Measurements from ENCODE around the gene ENPP5. TPM values are rescaled to one million over a fixed set of nuclear protein-coding genes. Genes with fewer than 3 reads are reported as not detected.
"Not testable (repeated sequence)": the region's sequence is repeated elsewhere in the genome, so short reads cannot be mapped to it uniquely, and the experiment has no call there.

The ENPP5 gene
- polyA plus RNA-seq, 1 donor: 3.9 TPM

DNA sequence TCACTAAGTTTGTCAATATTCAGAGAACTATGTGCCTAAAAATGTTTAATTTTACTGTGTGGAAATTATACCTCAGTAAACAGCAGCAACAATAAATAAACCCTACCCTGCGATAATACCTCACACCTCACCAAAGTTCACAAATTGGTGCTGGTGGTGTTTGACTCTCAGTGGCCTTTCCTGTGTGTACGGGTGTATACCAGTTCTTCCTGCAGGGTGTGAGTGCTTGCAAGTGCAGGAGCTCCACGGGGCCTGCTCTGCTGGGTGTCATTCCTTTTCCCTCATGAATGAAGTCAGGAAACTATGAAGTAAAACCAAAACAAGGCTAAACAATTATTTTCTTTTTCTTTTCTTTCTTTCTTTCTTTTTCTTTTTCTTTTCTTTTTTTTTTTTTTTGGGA, 4.1 kb upstream of the ENPP5 start:
- no peak for DNase-seq

- no peak for DNase-seq
These were observed 1.4 kb upstream of the ENPP5 start for GRCh38 chr6:46172176-46172575.

GRCh38 chr6:46160102-46160501, 10.7 kb downstream of the ENPP5 start:
- no peak for DNase-seq

GRCh38 chr6:46159229-46159628, 11.6 kb downstream of the ENPP5 start:
- no peak for DNase-seq

DNA sequence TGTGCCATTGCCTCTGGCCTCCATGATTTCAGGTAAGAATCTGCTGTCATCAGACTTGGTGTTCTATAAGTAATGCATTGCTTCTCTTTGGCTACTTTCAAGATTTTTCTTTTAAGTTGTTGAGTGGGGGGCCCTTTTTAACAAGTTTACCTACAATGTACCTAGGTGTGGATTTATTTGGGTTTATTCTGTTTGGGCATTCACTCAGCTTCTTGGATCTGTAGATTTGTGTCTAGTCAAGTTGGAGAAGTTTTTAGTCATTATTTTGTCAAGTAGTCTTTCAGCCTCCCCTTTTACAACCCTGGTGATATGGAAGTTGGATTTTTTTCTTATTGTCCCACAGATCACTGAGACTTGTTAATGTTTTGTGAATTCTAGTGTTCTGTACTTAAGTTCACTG, 14.1 kb downstream of the ENPP5 start:
- no peak for DNase-seq

DNA sequence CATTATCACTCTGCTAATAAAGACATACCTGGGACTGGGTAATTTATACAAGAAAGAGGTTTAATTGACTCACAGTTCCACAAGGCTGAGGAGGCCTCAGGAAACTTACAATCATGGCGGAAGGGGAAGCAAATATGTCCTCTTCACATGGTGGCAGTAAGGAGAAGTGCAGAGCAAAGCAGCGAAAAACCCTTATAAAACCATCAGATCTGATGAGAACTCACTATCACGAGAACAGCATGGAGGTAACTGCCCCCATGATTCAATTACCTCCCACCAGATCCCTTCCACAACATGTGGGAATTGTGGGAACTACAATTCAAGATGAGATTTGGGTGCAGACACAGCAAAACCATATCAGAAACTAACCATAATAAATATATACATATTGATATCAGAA, 21.7 kb downstream of the ENPP5 start:
- not testable (repeated sequence) for DNase-seq

GRCh38 chr6:46144270-46144669, 26.5 kb downstream of the ENPP5 start:
- DNase-seq: no peak

DNA sequence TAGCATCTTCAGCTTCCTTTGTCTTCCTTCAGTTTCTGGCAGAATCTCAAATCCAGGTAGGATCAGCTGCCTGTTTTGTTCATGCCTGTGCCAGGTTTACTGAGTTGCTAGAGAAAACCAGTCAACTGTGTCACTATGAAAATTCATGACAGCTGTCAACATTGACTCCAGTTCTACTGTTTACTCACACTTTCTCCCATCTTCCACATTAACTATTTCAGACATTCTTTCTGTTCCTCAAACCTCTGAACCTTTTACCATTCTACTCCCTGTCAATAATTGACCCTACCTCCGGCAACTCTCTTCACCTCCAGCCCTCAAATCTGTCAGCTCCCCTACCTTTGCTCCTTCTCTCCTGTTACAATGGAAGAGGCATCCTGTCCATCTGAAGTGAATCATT, 32.5 kb downstream of the ENPP5 start:
- no peak for DNase-seq

GRCh38 chr6:46137387-46137786, 33.4 kb downstream of the ENPP5 start:
- no peak for DNase-seq

GRCh38 chr6:46136831-46137230, 33.9 kb downstream of the ENPP5 start:
- no peak for DNase-seq

DNA sequence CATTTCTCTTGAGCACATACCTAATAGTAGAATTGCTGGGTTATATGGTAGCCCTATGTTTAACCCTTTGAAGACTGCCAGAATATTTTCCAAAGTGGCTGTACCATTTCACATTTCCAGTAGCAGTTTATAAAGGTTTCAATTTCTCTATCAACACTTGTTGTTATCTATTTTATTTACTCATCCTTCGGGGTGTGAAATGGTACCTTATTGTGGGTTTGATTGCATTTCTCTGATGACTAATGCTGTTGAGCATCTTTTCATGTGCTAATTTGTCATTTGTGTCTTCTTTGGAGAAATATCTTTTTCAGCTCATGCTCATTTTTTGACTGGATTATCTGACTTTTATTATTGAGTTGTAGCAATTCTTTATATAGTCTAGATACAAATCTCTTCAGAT, 35.6 kb downstream of the ENPP5 start:
- no peak for DNase-seq

GRCh38 chr6:46134216-46134615, 36.6 kb downstream of the ENPP5 start:
- no peak for DNase-seq

DNA sequence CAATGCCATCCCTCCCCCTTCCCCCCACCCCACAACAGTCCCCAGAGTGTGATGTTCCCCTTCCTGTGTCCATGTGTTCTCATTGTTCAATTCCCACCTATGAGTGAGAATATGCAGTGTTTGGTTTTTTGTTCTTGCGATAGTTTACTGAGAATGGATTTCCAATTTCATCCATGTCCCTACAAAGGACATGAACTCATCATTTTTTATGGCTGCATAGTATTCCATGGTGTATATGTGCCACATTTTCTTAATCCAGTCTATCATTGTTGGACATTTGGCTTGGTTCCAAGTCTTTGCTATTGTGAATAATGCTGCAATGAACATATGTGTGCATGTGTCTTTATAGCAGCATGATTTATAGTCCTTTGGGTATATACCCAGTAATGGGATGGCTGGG, 39.5 kb downstream of the ENPP5 start:
- DNase-seq: not testable (repeated sequence)

GRCh38 chr6:46130666-46131065, 40.1 kb downstream of the ENPP5 start:
- no peak for DNase-seq

DNA sequence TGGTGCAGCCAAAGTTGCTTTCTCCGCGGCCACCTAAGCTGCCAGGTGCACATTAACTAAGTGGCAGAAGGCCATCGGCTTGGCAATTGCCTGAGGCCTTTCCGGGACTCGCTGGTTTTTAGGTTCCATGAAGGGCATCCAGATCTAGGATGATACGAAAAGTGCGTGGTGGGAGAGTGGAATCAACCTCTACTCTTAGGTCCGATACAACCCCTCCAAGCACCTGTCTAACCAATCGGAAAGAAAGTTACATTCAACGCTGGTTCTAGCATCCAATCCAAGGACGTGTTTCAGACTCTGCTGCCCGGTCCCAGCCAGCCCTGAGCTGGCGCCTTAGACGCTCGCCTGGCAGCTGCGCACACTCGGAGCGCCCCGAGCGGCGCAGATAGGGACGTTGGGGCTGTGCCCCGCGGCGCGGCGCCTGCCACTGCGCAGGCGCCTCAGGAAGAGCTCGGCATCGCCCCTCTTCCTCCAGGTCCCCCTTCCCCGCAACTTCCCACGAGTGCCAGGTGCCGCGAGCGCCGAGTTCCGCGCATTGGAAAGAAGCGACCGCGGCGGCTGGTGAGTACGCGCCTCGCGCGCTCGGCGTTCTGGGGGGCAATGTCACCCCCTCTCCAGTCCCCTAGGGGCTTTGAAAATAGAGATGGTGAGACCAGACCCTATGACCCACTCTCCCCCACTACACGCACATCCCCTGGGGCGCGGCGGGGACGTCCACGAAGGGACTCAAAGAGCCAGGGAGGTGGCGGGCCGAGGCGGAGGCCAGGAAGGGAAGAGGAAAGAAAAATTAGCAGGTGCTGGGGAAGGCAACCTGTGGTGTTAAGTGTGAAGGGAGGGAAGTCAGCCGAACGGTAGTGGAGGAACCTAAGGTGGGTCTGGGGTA, 40.9 kb downstream of the ENPP5 start, which contains the start of gene ENPP4:
Gene ENPP4, plus strand, starts transcription at position 361 of the 883 bp plus-strand sequence. CDS start 9,595 bp downstream, outside the sequence.
- peak; percentile 81 for DNase-seq

DNA sequence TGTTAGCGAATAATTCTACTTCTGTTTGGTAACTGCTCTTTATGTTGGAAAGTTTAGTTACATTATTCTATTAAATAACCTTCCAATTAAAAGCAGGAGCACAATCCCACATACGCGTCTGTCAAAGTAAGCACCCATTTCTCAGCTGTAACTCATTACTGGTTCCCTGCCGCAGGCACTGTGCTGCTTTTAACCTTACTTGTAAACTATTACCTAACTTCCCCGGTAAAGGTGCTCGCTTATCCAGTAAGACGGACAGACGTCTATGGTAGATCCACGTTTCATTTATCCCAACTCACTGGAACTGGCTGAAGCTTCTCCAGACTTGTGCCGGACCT, 41.5 kb downstream of the ENPP5 start:
- DNase-seq: no peak

GRCh38 chr6:46128476-46128875, 42.3 kb downstream of the ENPP5 start:
- DNase-seq: no peak

DNA sequence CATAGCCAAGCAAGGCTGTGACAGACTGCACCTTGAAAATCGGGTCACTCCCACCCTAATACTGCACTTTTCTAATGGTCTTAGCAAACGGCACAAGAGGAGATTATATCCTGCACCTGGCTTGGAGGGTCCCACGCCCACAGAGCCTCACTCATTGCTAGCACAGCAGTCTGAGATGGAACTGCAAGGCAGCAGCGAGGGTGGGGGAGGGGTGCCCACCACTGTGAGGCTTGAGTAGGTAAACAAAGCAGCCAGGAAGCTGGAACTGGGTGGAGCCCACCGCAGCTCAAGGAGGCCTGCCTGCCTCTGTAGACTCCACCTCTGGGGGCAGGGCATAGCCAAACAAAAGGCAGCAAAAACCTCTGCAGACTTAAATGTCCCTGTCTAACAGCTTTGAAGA, 51.1 kb downstream of the ENPP5 start:
- DNase-seq: not testable (repeated sequence)

DNA sequence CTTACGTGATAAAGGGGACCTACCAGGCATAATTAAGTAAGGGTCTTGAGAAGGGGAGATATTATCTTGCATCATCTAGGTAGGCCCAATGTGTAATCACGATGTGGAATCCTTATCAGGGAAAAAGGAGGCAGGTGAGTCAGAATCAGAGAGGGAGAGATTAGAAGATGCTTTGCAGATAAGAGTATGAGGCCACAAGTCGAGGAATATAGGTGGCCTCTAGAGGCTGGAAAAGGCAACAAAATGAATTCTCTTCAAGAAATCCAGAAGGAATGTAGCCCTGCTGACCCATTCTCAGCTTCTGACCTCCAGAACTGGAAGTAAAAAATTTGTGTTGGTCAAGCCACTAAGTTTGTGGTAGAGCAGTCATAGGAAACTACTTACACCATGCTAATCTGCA, 51.9 kb downstream of the ENPP5 start:
- no peak for DNase-seq

- DNase-seq: no peak
These were observed 52.6 kb downstream of the ENPP5 start for GRCh38 chr6:46118157-46118556.

DNA sequence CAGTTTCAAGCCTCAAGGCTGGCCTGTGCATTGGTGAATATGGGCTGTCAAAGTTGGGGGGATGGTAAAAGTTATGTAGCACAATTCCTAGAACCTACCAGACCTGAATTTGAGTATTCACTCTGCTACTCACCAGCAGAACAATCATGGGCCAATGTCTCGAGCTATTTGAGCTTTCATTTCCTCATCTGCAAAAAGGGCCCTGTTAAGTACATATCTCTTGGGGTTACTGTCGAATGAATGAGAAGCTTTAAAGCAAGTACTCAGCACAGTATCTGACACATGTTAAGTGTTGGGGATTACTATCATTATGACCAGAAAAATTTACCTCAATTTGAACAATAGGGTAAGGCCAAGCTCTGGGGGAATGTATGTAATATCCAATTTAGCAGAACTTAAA, 54.5 kb downstream of the ENPP5 start:
- DNase-seq: no peak

GRCh38 chr6:46115634-46116033, 55.1 kb downstream of the ENPP5 start:
- no peak for DNase-seq

- DNase-seq: no peak
These were observed 57.4 kb downstream of the ENPP5 start for GRCh38 chr6:46113370-46113769.
